IPS DF 6.9 (cell line): ENCODE results near the gene LENG9.

Experiments used
- DNase-seq: peaks from one replicate; pipeline ENCODE4 v3.0.0-alpha.2; 2013; ENCODE audit warnings: low read depth, low spot score
- H3K27ac ChIP-seq: one replicate; pipeline ENCODE4 v1.5.1; 2013; ENCODE audit warnings: low read length, control low read depth
- H3K27me3 ChIP-seq: 2 replicates; pipeline ENCODE4 v1.6.1; 2013; ENCODE audit warnings: mild to moderate bottlenecking, low read length; ENCODE audit not compliant: control insufficient read depth, insufficient read depth
- H3K36me3 ChIP-seq: 2 replicates; pipeline ENCODE4 v1.6.1; 2013; ENCODE audit warnings: low read length; ENCODE audit not compliant: control insufficient read depth, insufficient read depth
- H3K4me1 ChIP-seq: 2 replicates; pipeline ENCODE4 v1.6.1; 2013; ENCODE audit warnings: low read length; ENCODE audit not compliant: control insufficient read depth, insufficient read depth
- H3K4me3 ChIP-seq: 2 replicates; pipeline ENCODE4 v1.5.1; 2013; ENCODE audit warnings: mild to moderate bottlenecking, low read length
- H3K9me3 ChIP-seq: 2 replicates; pipeline ENCODE4 v1.6.1; 2013; ENCODE audit warnings: low read length, inconsistent platforms; ENCODE audit not compliant: control insufficient read depth, insufficient read depth
- WGBS: extraction: QIAGEN DNeasy Blood & Tissue Kit; methylation state at CpG from one replicate; pipeline ENCODE4 v1.1.7; 2013; ENCODE audit warnings: mixed read lengths, missing lambda C conversion rate; ENCODE audit not compliant: insufficient read length, insufficient coverage; 5-methylcytosine and 5-hydroxymethylcytosine counted together

The LENG9 gene

GRCh38 chr19:54420383-54421168 is 43.0 kb downstream of the LENG9 start:
- Histone ChIP-seq H3K4me1 (peaks cover 15% of the 10 kb centered on the region), H3K4me3 (no peak overlapping the region; the same call in 1 of the 2 replicates), H3K9me3 (no peaks in the 10 kb centered on the region), H3K36me3 (no peaks in the 10 kb centered on the region; the same call in 1 of the 2 replicates), H3K27me3 (no peaks in the 10 kb centered on the region; the same call in 1 of the 2 replicates), H3K27ac (no peak overlapping the region)
- no peak for DNase-seq
- no CpG with 5 or more reads among the region's 37 CpGs for WGBS

- no peak overlapping the region for H3K27ac ChIP-seq
- no peak overlapping the region for H3K4me3 ChIP-seq
- H3K9me3 ChIP-seq, result no peaks in the 10 kb centered on the region
- no CpG with 5 or more reads among the region's 10 CpGs for WGBS
- no peaks in the 10 kb centered on the region; the same call in 1 of the 2 replicates for H3K27me3 ChIP-seq
- H3K4me1 ChIP-seq, result peaks cover 15% of the 10 kb centered on the region
- DNase-seq, result no peak
- no peaks in the 10 kb centered on the region; the same call in 1 of the 2 replicates for H3K36me3 ChIP-seq
These were observed 43.6 kb downstream of the LENG9 start for GRCh38 chr19:54420068-54420382.

GRCh38 chr19:54418930-54419800 is 44.4 kb downstream of the LENG9 start:
- DNase-seq, result no peak
- Histone ChIP-seq H3K27ac (no peak overlapping the region), H3K36me3 (no peaks in the 10 kb centered on the region; the same call in 1 of the 2 replicates), H3K27me3 (peaks cover 4% of the 10 kb centered on the region; the same call in 1 of the 2 replicates), H3K4me1 (peaks cover 15% of the 10 kb centered on the region), H3K9me3 (peaks cover 1% of the 10 kb centered on the region; the same call in 1 of the 2 replicates), H3K4me3 (no peak overlapping the region)
- no CpG with 5 or more reads among the region's 26 CpGs for WGBS

GRCh38 chr19:54418030-54418929 is 45.3 kb downstream of the LENG9 start:
- WGBS, result no CpG with 5 or more reads among the region's 25 CpGs
- no peak for DNase-seq
- Histone ChIP-seq H3K27me3 (peaks cover 4% of the 10 kb centered on the region; the same call in 1 of the 2 replicates), H3K9me3 (peaks cover 1% of the 10 kb centered on the region; the same call in 1 of the 2 replicates), H3K27ac (no peak overlapping the region), H3K4me3 (no peak overlapping the region), H3K4me1 (peaks cover 15% of the 10 kb centered on the region), H3K36me3 (no peaks in the 10 kb centered on the region; the same call in 1 of the 2 replicates)

GRCh38 chr19:54416695-54417491 is 46.7 kb downstream of the LENG9 start:
- DNase-seq, result no peak
- Histone ChIP-seq H3K9me3 (peaks cover 1% of the 10 kb centered on the region; the same call in 1 of the 2 replicates), H3K4me1 (peaks cover 10% of the 10 kb centered on the region), H3K27me3 (peaks cover 4% of the 10 kb centered on the region; the same call in 1 of the 2 replicates), H3K36me3 (no peaks in the 10 kb centered on the region), H3K27ac (no peak overlapping the region), H3K4me3 (no peak overlapping the region; the same call in 1 of the 2 replicates)
- WGBS, result 100% methylated on average over 3 of the region's 44 CpGs

- Histone ChIP-seq H3K27me3 (peaks cover 4% of the 10 kb centered on the region; the same call in 1 of the 2 replicates), H3K27ac (no peak overlapping the region), H3K4me3 (peak overlapping the region; percentile 60; the same call in 1 of the 2 replicates), H3K9me3 (peaks cover 1% of the 10 kb centered on the region; the same call in 1 of the 2 replicates), H3K36me3 (no peaks in the 10 kb centered on the region), H3K4me1 (peaks cover 4% of the 10 kb centered on the region; the same call in 1 of the 2 replicates)
- WGBS, result no CpG with 5 or more reads among the region's 28 CpGs
- DNase-seq, result no peak
These were observed 47.5 kb downstream of the LENG9 start for GRCh38 chr19:54415901-54416673.

- peak within 1 kb of the TSS; percentile 60; the same call in 1 of the 2 replicates for H3K4me3 ChIP-seq
- WGBS, result no CpG with 5 or more reads among the region's 68 CpGs
- H3K27me3 ChIP-seq, result peaks cover 4% of the 10 kb centered on the region; the same call in 1 of the 2 replicates
- peaks cover 1% of the 10 kb centered on the region; the same call in 1 of the 2 replicates for H3K9me3 ChIP-seq
- peaks cover 4% of the 10 kb centered on the region; the same call in 1 of the 2 replicates for H3K4me1 ChIP-seq
- no peaks in the 10 kb centered on the region for H3K36me3 ChIP-seq
- DNase-seq, result no peak
- no peak within 1 kb of the TSS for H3K27ac ChIP-seq
These were observed 48.2 kb downstream of the LENG9 start, which contains the start of gene TTYH1 for GRCh38 chr19:54415208-54415900. Gene TTYH1 (plus strand): TSS chr19:54415464. CDS start chr19:54415553, 89 bp downstream.

- Histone ChIP-seq H3K36me3 (no peaks in the 10 kb centered on the region), H3K27ac (no peak overlapping the region), H3K9me3 (peaks cover 3% of the 10 kb centered on the region; the same call in 1 of the 2 replicates), H3K4me3 (no peak overlapping the region), H3K27me3 (peaks cover 4% of the 10 kb centered on the region; the same call in 1 of the 2 replicates), H3K4me1 (peaks cover 4% of the 10 kb centered on the region; the same call in 1 of the 2 replicates)
- no peak for DNase-seq
- 100% methylated on average over 2 of the region's 4 CpGs for WGBS
These were observed 49.4 kb downstream of the LENG9 start for GRCh38 chr19:54414156-54414555.
